HG03342 (cell line): ENCODE data around the gene GALNTL6.
A peak's percentile ranks its signal among the peaks of the same experiment; 100 is the strongest.
"Not testable (repeated sequence)": the region's sequence is repeated elsewhere in the genome, so short reads cannot be mapped to it uniquely, and the experiment has no call there.

Source experiments
- ATAC-seq: cut with Tn5 transposase; IDR thresholded peaks from one replicate; pipeline ENCODE4 v1.9.1; 2021; ENCODE audit warnings: mild to moderate bottlenecking, moderate library complexity; ENCODE audit not compliant: unreplicated experiment

GALNTL6 gene

GRCh38 chr4:172708184-172708583 lies 895.0 kb downstream of the GALNTL6 start:
- ATAC-seq, result no peak

- ATAC-seq, result no peak
These were observed 896.2 kb downstream of the GALNTL6 start for GRCh38 chr4:172709376-172709775.

- ATAC-seq, result no peak
These were observed 903.1 kb downstream of the GALNTL6 start for GRCh38 chr4:172716291-172716690.

GRCh38 chr4:172721659-172722058 lies 908.5 kb downstream of the GALNTL6 start:
- ATAC-seq, result no peak

GRCh38 chr4:172725581-172725980 lies 912.4 kb downstream of the GALNTL6 start:
- ATAC-seq, result no peak

GRCh38 chr4:172726001-172726423 lies 912.8 kb downstream of the GALNTL6 start:
- no peak for ATAC-seq

- no peak for ATAC-seq
These were observed 914.4 kb downstream of the GALNTL6 start for GRCh38 chr4:172727631-172728030.

- ATAC-seq, result not testable (repeated sequence)
These were observed 920.4 kb downstream of the GALNTL6 start for GRCh38 chr4:172733645-172734044.

GRCh38 chr4:172734555-172734954 lies 921.4 kb downstream of the GALNTL6 start:
- no peak for ATAC-seq

- ATAC-seq, result no peak
These were observed 922.8 kb downstream of the GALNTL6 start for GRCh38 chr4:172736046-172736445.

GRCh38 chr4:172740434-172740833 lies 927.2 kb downstream of the GALNTL6 start:
- ATAC-seq, result peak; percentile 97

GRCh38 chr4:172750910-172751309 lies 937.7 kb downstream of the GALNTL6 start:
- peak; percentile 99 for ATAC-seq

- ATAC-seq, result peak; percentile 11
These were observed 938.3 kb downstream of the GALNTL6 start for GRCh38 chr4:172751550-172751949.

- peak; percentile 74 for ATAC-seq
These were observed 945.6 kb downstream of the GALNTL6 start for GRCh38 chr4:172758586-172759340.

- ATAC-seq, result no peak
These were observed 947.3 kb downstream of the GALNTL6 start for GRCh38 chr4:172760512-172760911.

GRCh38 chr4:172762895-172763294 lies 949.7 kb downstream of the GALNTL6 start:
- ATAC-seq, result no peak

GRCh38 chr4:172770787-172771186 lies 957.6 kb downstream of the GALNTL6 start:
- ATAC-seq, result no peak

- no peak for ATAC-seq
These were observed 959.6 kb downstream of the GALNTL6 start for GRCh38 chr4:172772781-172773180.

GRCh38 chr4:172776203-172776861 lies 963.1 kb downstream of the GALNTL6 start:
- ATAC-seq, result no peak

- no peak for ATAC-seq
These were observed 964.7 kb downstream of the GALNTL6 start for GRCh38 chr4:172777729-172778431.

GRCh38 chr4:172778583-172778982 lies 965.4 kb downstream of the GALNTL6 start:
- ATAC-seq, result no peak
